ENCODE data around the gene ASIC3.

DNA sequence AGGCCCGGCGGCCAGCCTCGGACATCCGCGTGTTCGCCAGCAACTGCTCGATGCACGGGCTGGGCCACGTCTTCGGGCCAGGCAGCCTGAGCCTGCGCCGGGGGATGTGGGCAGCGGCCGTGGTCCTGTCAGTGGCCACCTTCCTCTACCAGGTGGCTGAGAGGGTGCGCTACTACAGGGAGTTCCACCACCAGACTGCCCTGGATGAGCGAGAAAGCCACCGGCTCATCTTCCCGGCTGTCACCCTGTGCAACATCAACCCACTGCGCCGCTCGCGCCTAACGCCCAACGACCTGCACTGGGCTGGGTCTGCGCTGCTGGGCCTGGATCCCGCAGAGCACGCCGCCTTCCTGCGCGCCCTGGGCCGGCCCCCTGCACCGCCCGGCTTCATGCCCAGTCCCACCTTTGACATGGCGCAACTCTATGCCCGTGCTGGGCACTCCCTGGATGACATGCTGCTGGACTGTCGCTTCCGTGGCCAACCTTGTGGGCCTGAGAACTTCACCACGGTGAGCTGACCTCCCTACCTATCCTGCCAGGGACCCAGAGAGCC, 656 bp downstream of the ASIC3 start:
- TF ChIP-seq, protein P1, sequence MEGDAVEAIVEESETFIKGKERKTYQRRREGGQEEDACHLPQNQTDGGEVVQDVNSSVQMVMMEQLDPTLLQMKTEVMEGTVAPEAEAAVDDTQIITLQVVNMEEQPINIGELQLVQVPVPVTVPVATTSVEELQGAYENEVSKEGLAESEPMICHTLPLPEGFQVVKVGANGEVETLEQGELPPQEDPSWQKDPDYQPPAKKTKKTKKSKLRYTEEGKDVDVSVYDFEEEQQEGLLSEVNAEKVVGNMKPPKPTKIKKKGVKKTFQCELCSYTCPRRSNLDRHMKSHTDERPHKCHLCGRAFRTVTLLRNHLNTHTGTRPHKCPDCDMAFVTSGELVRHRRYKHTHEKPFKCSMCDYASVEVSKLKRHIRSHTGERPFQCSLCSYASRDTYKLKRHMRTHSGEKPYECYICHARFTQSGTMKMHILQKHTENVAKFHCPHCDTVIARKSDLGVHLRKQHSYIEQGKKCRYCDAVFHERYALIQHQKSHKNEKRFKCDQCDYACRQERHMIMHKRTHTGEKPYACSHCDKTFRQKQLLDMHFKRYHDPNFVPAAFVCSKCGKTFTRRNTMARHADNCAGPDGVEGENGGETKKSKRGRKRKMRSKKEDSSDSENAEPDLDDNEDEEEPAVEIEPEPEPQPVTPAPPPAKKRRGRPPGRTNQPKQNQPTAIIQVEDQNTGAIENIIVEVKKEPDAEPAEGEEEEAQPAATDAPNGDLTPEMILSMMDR (IDR thresholded peaks at IDR 0.05; ENCODE audit: extremely low read depth in 1 of 2, insufficient read depth in 1 of 2, low read depth in 1 of 2, low read length in 2 of 2): no peak
- no peak for TF ChIP-seq POLR2A (IDR thresholded peaks at IDR 0.05; ENCODE audit: low read depth, low read length)
- TF ChIP-seq EZH2 (IDR thresholded peaks at IDR 0.05; ENCODE audit: borderline replicate concordance, low read depth, low read length, severe bottlenecking): no peak
- TF ChIP-seq, protein P2, sequence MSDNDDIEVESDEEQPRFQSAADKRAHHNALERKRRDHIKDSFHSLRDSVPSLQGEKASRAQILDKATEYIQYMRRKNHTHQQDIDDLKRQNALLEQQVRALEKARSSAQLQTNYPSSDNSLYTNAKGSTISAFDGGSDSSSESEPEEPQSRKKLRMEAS (IDR thresholded peaks at IDR 0.05; ENCODE audit: insufficient read depth, insufficient read length): no peak
- no peak for TF ChIP-seq JUN (IDR thresholded peaks at IDR 0.05; ENCODE audit: borderline replicate concordance, insufficient read depth, insufficient read length, low read depth)
- no peak for TF ChIP-seq POLR2AphosphoS5 (IDR thresholded peaks at IDR 0.05; ENCODE audit: insufficient read depth, low read depth, low read length)
- no peak for TF ChIP-seq FOS (IDR thresholded peaks at IDR 0.05; ENCODE audit: borderline replicate concordance, insufficient read depth, low read length)
- TF ChIP-seq MYC (IDR thresholded peaks at IDR 0.05; ENCODE audit: low read depth, low read length): no peak

Measured in endothelial cell of umbilical vein (primary cell).